ENCODE data around the gene MAGEC2. TPM values are rescaled to one million over a fixed set of nuclear protein-coding genes. Genes with fewer than 3 reads are reported as not detected.

Gene MAGEC2
- total RNA-seq, 2 experiments from 2014 or later: not detected

- ChIA-PET POLR2A (no interaction called here), CTCF (no interaction called here)
- H3K27ac Mint-ChIP-seq: no peak overlapping the region
- H3K9me3 Mint-ChIP-seq (ENCODE audit: insufficient read depth): no peaks in the 10 kb centered on the region
- ATAC-seq (no peak), DNase-seq (no peak)
- H3K4me3 Mint-ChIP-seq: no peak overlapping the region
- no peaks in the 10 kb centered on the region for H3K4me1 Mint-ChIP-seq (ENCODE audit: low read depth)
- H3K27me3 Mint-ChIP-seq (ENCODE audit: low read depth): no peaks in the 10 kb centered on the region
- no peaks in the 10 kb centered on the region for H3K36me3 Mint-ChIP-seq (ENCODE audit: low read depth)
Observed at GRCh38 chrX:142156567-142156966, 48.5 kb downstream of the MAGEC2 start.

Data from activated CD8-positive, alpha-beta T cell treated with anti-CD3 and anti-CD28 coated beads, Interleukin-2, amount 10 ng/mL, durations not matched to agents 7 days and 5 days (primary cell).